SH-SY5Y (cell line): Measurements from ENCODE around the gene DDX6.

Experiments used
- GATA2 ChIP-seq: IDR thresholded peaks from 2 replicates; pipeline ENCODE4 v1.6.1; 2011; ENCODE audit warnings: mild to moderate bottlenecking, low read depth, low read length
- GATA3 ChIP-seq: IDR thresholded peaks from 2 replicates; pipeline ENCODE4 v1.6.1; 2011; ENCODE audit warnings: low read depth, mild to moderate bottlenecking, low read length, moderate library complexity

The DDX6 gene

DNA sequence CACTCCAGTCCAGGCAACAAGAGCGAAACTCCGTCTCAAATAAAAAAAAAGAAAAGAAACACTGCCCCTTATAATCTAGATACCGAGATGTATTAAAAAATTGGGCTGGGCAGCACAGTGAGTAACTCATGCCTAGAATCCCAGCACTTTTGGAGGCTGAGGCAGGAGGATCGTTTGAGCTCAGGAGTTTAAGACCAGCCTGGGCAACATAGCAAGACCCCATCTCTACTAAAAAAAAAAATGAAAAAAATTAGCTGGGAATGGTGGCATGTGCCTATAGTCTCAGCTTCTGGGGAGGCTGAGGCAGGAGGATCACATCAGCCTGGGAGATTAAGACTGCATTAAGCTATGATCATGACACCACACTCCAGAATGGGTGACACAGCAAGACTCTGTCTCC is 24.9 kb downstream of the DDX6 start:
- TF ChIP-seq GATA3 (no peak), GATA2 (no peak)

GRCh38 chr11:118763041-118763440 is 27.9 kb downstream of the DDX6 start:
- TF ChIP-seq GATA2 (no peak), GATA3 (no peak)

DNA sequence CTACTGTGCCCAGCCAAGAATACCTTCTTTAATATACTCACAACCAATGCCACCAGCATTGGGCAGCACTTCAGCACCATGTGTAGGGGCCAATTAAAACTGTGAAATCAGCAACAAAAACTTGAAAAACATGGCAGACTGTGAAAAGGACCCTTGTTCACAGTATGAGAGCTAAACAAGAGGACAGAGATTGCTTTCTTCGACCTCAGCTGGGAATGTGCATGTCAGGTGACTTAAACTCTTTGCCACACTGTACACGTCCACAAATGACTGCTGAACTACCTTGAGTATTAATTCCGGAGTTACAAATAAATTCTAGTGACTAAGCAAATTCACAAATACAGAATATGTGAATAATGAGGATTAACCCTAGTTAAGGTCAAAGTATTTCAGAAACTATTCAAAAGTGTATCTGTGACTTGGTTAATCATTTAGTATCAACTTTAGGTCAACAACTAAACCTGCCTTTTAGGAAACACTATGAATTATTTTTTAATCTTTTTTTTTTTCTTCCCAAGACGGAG is 33.0 kb downstream of the DDX6 start:
- TF ChIP-seq GATA3 (no peak), GATA2 (no peak)

DNA sequence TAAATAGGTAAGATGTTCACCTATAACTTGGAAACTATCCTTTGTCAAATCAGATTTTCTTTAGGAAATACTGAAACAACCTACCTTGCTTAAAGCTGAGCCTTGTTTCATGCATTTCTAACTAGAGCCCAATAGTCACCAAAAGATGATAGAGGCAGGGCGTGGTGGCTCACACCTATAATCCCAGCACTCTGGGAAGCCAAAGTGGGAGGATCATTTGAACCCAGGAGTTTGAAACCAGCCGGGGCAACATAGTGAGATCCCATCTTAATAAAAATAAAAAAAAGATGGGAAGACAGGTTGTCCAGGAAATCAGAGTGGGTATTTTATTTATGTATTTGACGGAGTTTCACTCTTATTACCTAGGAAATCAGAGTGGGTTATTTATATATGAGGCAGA is 38.3 kb downstream of the DDX6 start:
- TF ChIP-seq GATA3 (no peak), GATA2 (no peak)

DNA sequence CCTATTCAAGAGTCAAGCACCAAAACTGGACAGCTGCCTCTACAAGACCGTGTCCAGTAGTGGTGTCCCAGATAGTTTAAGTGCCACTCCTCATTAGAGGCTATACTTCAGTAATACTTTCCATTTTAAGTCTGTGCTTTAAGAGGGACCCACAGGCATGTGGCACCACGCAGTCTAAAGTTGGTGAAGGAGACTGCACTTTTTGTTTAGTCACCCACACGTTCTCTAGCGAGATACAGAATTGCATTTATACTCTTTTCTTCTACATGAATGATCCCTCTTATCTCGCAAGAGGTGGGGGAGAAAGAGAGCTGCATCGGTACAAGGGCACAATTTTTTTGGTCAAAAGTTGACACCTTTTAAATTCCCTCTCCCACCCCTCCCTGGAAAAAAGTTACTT is 41.5 kb downstream of the DDX6 start:
- TF ChIP-seq GATA2 (no peak), GATA3 (no peak)

DNA sequence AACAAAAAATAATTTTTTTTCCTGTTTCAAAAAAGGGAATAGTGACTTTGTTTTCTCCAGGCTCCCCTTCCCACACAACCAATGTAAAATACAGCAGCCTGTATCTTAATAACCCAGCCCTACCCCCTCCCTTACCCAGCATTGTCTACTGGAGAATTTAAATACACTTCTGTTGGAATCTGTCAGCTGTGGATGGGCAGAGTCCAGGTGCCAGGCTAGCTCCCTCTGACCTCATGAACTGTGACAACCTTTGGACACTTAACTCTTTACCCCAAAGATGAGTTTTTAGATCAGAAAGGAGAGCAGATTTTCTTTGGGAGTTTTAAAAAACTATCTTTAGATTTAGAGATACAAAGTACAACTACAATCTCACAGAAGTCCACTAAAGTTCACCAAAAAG is 42.9 kb downstream of the DDX6 start:
- TF ChIP-seq GATA2 (no peak), GATA3 (no peak)

- TF ChIP-seq GATA3: no peak
- TF ChIP-seq GATA2: no peak
These were observed 43.9 kb downstream of the DDX6 start for GRCh38 chr11:118746988-118747585.

DNA sequence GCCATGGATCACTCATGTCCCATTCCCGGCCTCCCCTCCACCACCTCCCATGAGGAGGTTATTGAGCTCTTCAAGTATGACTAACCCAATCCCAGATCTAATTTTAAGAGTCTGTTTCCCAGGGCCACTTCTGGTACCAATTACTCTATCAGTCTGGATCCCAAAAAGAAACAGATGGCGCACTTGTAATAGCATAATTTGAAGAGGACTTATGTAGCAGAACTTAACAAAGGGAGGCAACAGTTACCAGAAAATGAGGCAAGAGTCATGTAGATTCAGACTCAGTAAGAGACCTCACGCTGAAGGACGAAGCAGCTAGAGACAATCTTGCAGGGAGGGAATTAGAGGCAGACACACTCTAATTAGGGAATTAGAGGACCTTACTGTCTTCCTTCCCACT is 46.9 kb downstream of the DDX6 start:
- TF ChIP-seq GATA2 (no peak; the same call in 1 of the 2 replicates), GATA3 (no peak)

GRCh38 chr11:118742304-118742703 is 48.7 kb downstream of the DDX6 start:
- TF ChIP-seq GATA3 (no peak), GATA2 (no peak)

- TF ChIP-seq GATA2 (no peak), GATA3 (no peak)
These were observed 50.1 kb downstream of the DDX6 start for GRCh38 chr11:118740892-118741291.

DNA sequence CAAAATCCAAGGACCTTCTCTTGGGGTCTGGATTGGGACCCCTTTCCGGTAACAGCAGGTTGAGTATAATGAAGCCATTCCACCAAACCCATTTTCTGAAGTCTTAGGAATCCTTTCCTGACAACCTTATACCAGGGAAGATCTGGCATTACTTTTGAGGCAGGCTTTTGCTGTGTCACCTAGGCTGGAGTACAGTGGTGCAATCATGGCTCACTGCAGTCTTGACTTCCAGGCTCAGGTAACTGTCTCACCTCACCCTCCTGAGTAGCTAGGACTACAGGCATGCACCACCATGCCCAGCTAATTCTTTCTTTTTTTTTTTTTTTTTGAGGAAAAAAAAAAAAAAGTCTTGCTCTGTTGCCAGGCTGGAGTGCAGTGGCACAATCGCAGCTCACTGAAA is 55.8 kb downstream of the DDX6 start:
- TF ChIP-seq GATA2 (no peak), GATA3 (no peak)

GRCh38 chr11:118734031-118734430 is 56.9 kb downstream of the DDX6 start:
- TF ChIP-seq GATA3: no peak
- TF ChIP-seq GATA2: no peak

GRCh38 chr11:118715837-118716260 is 75.1 kb downstream of the DDX6 start:
- TF ChIP-seq GATA3 (no peak), GATA2 (no peak)

- TF ChIP-seq GATA3 (no peak), GATA2 (no peak)
These were observed 75.6 kb downstream of the DDX6 start for GRCh38 chr11:118715245-118715831.

GRCh38 chr11:118714816-118715215 is 76.1 kb downstream of the DDX6 start:
- no peak for TF ChIP-seq GATA2
- TF ChIP-seq GATA3: no peak
